Activated B cell treated with CpG ODN at 0.5 μM for 24 hours (primary cell): Measurements from ENCODE around the gene RIC1. TPM values are rescaled to one million over a fixed set of nuclear protein-coding genes. Genes with fewer than 3 reads are reported as not detected.

Experiments
- ATAC-seq: fragments of 200-7000 bp; cut with Tn5 transposase; one replicate; pipeline ENCODE4 v1.10.0; 2021; ENCODE audit warnings: low read depth, mild to moderate bottlenecking, moderate library complexity
- CTCF ChIA-PET: fragments of 350-600 bp; sonication (Branson Sonifier 250); formaldehyde crosslinking; loops from one replicate; lab custom pipeline; 2021; ENCODE audit warnings: antibody characterized with exemption; lab: Charles Lee
- POLR2A ChIA-PET: fragments of 350-600 bp; sonication (Branson Sonifier 250); formaldehyde crosslinking; loops from one replicate; lab custom pipeline; 2021; ENCODE audit warnings: antibody characterized with exemption; lab: Charles Lee
- DNase-seq: peaks from one replicate; pipeline ENCODE4 v3.0.0; 2022
- H3K27ac Mint-ChIP-seq: one replicate; pipeline ENCODE4 v1.8.0; 2020; ENCODE audit warnings: mixed read lengths
- H3K27me3 Mint-ChIP-seq: one replicate; pipeline ENCODE4 v1.8.0; 2021; ENCODE audit warnings: mixed read lengths
- H3K36me3 Mint-ChIP-seq: one replicate; pipeline ENCODE4 v1.8.0; 2021; ENCODE audit warnings: low read depth, mixed read lengths
- H3K4me1 Mint-ChIP-seq: one replicate; pipeline ENCODE4 v1.8.0; 2021; ENCODE audit warnings: mixed read lengths
- H3K4me3 Mint-ChIP-seq: one replicate; pipeline ENCODE4 v1.8.0; 2020; ENCODE audit warnings: mild to moderate bottlenecking, mixed read lengths
- H3K9me3 Mint-ChIP-seq: one replicate; pipeline ENCODE4 v1.8.0; 2020; ENCODE audit warnings: mixed read lengths
- CTCF ChIP-seq: fragments of 200-600 bp; IDR thresholded peaks from one replicate; pipeline ENCODE4 v1.8.0; 2022; ENCODE audit warnings: antibody characterized with exemption, mild to moderate bottlenecking
- intact Hi-C: fragments of 100-400 bp; cut with micrococcal nuclease; formaldehyde crosslinking; loops from one replicate; pipeline ENCODE4 v1.15.1; 2024
- total RNA-seq: library from RNA; stranded (reverse); gene quantifications from 2 replicates; pipeline ENCODE4 v1.2.3, GENCODE V29; 2022

The RIC1 gene
- total RNA-seq, 1 donor from 2014 or later = 85.0 TPM

GRCh38 chr9:5631026-5631425 is 2.1 kb downstream of the RIC1 start:
- H3K4me1 Mint-ChIP-seq = peaks cover 73% of the 10 kb centered on the region
- peaks cover 44% of the 10 kb centered on the region for H3K36me3 Mint-ChIP-seq
- peak overlapping the region; percentile 100 for H3K4me3 Mint-ChIP-seq
- DNase-seq (no peak), ATAC-seq (no peak)
- H3K27ac Mint-ChIP-seq = no peak overlapping the region
- intact Hi-C loops = loop anchor here (5.0 kb wide), 1 partner anchor 36 kb away; no protein-coding TSS in a partner anchor
- POLR2A ChIA-PET = interaction anchor here (0.6 to 2.1 kb wide), 2 partner anchors 194 to 1147 kb away, joined by 4 to 12 read pairs; partner anchors contain the start of gene PLGRKT
- no peak for TF ChIP-seq CTCF
- H3K9me3 Mint-ChIP-seq = peaks cover 7% of the 10 kb centered on the region
- H3K27me3 Mint-ChIP-seq = no peaks in the 10 kb centered on the region
- CTCF ChIA-PET = interaction anchor here (0.7 kb wide), 1 partner anchor 31 kb away, joined by 3 read pairs; no protein-coding TSS in a partner anchor

- Mint-ChIP-seq H3K9me3 (peaks cover 9% of the 10 kb centered on the region), H3K27me3 (no peaks in the 10 kb centered on the region), H3K4me1 (peaks cover 63% of the 10 kb centered on the region), H3K27ac (no peak overlapping the region), H3K4me3 (peak overlapping the region; percentile 7), H3K36me3 (peaks cover 40% of the 10 kb centered on the region)
- POLR2A ChIA-PET = interaction anchor here (0.6 to 2.1 kb wide), 4 partner anchors 9 to 195 kb away, joined by 3 to 12 read pairs (median 4); partner anchors contain the start of gene PLGRKT
- CTCF ChIA-PET = interaction anchor here (2.1 kb wide), 1 partner anchor 190 kb away, joined by 5 read pairs; no protein-coding TSS in a partner anchor
- TF ChIP-seq CTCF = no peak
- DNase-seq (no peak), ATAC-seq (no peak)
- intact Hi-C loops = loop anchor here (2.0 to 5.0 kb wide), 2 partner anchors 14 to 35 kb away; no protein-coding TSS in a partner anchor
These were observed 3.6 kb downstream of the RIC1 start for GRCh38 chr9:5632540-5632939.

- H3K9me3 Mint-ChIP-seq = peaks cover 14% of the 10 kb centered on the region
These were observed 4.3 kb downstream of the RIC1 start for GRCh38 chr9:5633243-5633642.

DNA sequence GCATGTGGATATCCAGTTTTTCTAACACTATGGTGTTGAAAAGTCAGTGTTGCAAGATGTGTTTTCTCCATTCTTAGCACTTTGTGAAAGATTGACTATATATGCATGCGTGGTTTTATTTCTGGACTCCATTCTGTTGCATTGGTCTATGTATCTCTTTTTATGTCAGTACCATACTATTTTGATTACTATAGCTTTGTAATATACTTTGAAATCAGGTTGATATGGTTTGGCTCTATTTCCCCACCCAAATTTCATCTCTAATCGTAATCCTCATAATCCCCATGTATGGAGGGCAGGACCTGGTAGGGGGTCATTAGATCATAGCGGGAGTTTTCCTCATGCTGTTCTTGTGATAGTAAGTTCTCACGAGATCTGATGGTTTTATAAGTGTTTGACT is 6.5 kb downstream of the RIC1 start:
- H3K27me3 Mint-ChIP-seq = no peaks in the 10 kb centered on the region
- peaks cover 66% of the 10 kb centered on the region for H3K4me1 Mint-ChIP-seq
- ATAC-seq (no peak), DNase-seq (no peak)
- CTCF ChIA-PET = no interaction called here
- H3K36me3 Mint-ChIP-seq = peaks cover 49% of the 10 kb centered on the region
- POLR2A ChIA-PET = no interaction called here
- H3K27ac Mint-ChIP-seq = no peak overlapping the region
- no peak for TF ChIP-seq CTCF
- H3K9me3 Mint-ChIP-seq = peaks cover 28% of the 10 kb centered on the region
- intact Hi-C loops = no loop called here
- H3K4me3 Mint-ChIP-seq = no peak overlapping the region

More at GRCh38 chr9:5633243-5633642, 4.3 kb downstream of the RIC1 start:
- H3K4me1 Mint-ChIP-seq = peaks cover 63% of the 10 kb centered on the region
- H3K36me3 Mint-ChIP-seq = peaks cover 44% of the 10 kb centered on the region
- no peak overlapping the region for H3K27ac Mint-ChIP-seq
- ATAC-seq = no peak
- H3K4me3 Mint-ChIP-seq = peak overlapping the region; percentile 6
- H3K27me3 Mint-ChIP-seq = no peaks in the 10 kb centered on the region
- no peak for DNase-seq
- TF ChIP-seq CTCF = no peak
- CTCF ChIA-PET = interaction anchor here (2.1 kb wide), 1 partner anchor 191 kb away, joined by 5 read pairs; no protein-coding TSS in a partner anchor
- intact Hi-C loops = loop anchor here (2.0 to 5.0 kb wide), 2 partner anchors 14 to 34 kb away; no protein-coding TSS in a partner anchor
- POLR2A ChIA-PET = interaction anchor here (0.6 to 1.6 kb wide), 2 partner anchors 9 to 10 kb away, joined by 3 to 5 read pairs; no protein-coding TSS in a partner anchor

DNA sequence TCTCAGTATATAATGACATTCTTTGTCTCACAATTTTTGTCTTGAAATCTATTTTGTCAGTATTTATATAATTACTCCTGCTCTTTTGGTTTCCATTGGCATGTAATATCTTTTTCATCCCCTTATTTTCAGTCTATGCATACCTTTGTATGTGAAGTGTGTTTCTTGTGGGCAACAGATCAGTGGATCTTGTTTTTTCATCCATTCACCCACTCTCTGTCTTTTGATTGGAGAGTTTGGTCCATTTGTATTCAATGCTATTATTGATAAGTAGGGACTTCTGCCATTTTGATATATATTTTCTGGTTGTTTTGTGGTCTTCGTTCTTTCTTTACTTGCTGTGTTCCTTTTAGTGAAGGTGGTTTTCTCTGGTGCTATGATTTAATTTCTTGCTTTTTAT is 10.9 kb downstream of the RIC1 start:
- CTCF ChIA-PET = no interaction called here
- no peak for TF ChIP-seq CTCF
- DNase-seq = no peak
- H3K4me3 Mint-ChIP-seq = no peak overlapping the region
- H3K27ac Mint-ChIP-seq = no peak overlapping the region
- intact Hi-C loops = no loop called here
- POLR2A ChIA-PET = no interaction called here
- H3K4me1 Mint-ChIP-seq = peaks cover 49% of the 10 kb centered on the region
- no peaks in the 10 kb centered on the region for H3K27me3 Mint-ChIP-seq
- no peak for ATAC-seq
- H3K36me3 Mint-ChIP-seq = peaks cover 64% of the 10 kb centered on the region
- peaks cover 31% of the 10 kb centered on the region for H3K9me3 Mint-ChIP-seq
